Activated naive CD4-positive, alpha-beta T cell treated with anti-CD3 and anti-CD28 coated beads, Interleukin-2, amount 50 U/mL, for 72 hours (primary cell): ENCODE results near the gene HOXD4. TPM values are rescaled to one million over a fixed set of nuclear protein-coding genes. Genes with fewer than 3 reads are reported as not detected.

Source experiments
- ATAC-seq, 2 donors: fragments of 150-1000 bp; cut with Tn5 transposase; 2 replicates each; pipeline ENCODE4 v1.10.0; 2021; ENCODE audit warnings: mild to moderate bottlenecking in 2 of 2, moderate library complexity in 2 of 2
- DNase-seq, 2 donors: peaks; one replicate each; pipeline ENCODE4 v3.0.0; 2021 to 2022; ENCODE audit warnings: low spot score in 2 of 2
- H3K27ac Mint-ChIP-seq, 2 donors: one replicate each; pipeline ENCODE4 v1.8.0; 2022; ENCODE audit warnings: mild to moderate bottlenecking in 2 of 2, mixed read lengths in 2 of 2
- H3K36me3 Mint-ChIP-seq, 2 donors: one replicate each; pipeline ENCODE4 v1.8.0; 2022; ENCODE audit warnings: mixed read lengths in 2 of 2
- H3K9me3 Mint-ChIP-seq, 2 donors: one replicate each; pipeline ENCODE4 v1.8.0; 2022; ENCODE audit warnings: mixed read lengths in 2 of 2
- total RNA-seq, 2 donors: library from RNA; stranded (reverse); gene quantifications; one replicate each; pipeline ENCODE4 v1.2.3, GENCODE V29; 2022

HOXD4 gene
- total RNA-seq, 2 donors from 2014 or later: not detected

DNA sequence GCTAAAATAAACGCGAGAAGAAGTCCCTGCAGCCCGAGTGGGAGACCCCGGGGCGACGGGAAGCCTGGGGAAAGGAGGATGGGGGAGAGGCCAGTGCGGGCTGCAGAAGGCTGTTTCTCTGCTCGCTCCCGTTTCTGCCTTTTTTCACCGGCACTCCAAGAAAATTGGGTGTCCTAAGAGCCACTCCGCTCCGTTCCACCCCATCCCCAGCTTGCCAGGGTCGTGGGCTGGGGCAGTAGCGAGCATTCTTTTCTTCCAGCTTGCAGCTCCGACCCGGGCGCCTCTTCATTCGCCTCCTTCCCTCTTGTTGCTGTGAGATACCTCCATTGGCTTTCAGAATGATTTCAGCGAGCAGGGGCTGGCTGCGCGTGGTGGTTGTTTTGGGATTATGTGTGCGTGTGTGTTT, 6.8 kb downstream of the HOXD4 start:
- ATAC-seq: no peak

DNA sequence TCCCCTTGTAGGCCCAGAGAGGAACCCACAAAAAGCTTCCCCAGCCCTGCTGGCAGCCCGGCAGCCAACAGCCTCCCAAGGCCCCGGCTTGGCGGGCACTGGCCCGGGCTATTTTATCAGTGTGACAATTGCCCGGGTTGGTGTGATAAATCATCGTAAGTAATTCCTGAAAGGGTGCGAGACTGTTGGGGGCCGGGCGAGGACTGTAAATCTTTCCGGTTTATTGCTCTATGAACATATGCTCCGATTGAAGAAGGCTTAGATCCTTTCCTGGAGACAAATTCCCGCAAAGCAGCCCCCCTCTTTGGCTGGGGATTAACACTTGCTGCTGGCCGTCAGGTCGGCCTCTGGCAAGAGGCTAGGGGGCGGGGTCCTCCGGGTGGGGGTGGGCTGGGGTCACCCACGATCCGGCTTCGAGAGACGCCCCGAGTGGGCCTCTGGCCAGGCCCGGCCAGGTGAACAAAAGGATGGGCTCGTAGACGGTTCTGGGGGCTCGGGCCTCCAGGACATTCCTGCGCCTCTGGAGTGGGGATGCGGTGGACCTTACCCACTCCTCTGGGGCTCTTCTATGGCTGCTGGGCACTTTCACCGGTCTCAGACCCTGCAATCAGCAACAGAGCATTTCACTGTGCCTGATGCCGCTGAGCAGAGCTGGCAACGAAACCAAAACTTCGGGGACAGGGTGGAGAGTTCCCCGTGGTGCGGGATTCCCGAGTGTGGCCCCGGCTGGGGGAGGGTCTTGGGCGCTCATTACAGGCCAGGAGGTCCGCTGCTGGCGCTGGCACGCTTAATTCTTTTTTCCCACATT, 7.7 kb downstream of the HOXD4 start:
- peaks cover 2 to 6% of the 10 kb centered on the region in 2 donors for H3K9me3 Mint-ChIP-seq
- no peak for ATAC-seq
- no peak overlapping the region for H3K27ac Mint-ChIP-seq
- peaks cover 16 to 37% of the 10 kb centered on the region in 2 donors for H3K36me3 Mint-ChIP-seq
- DNase-seq: no peak

More for the DNA sequence above, 6.8 kb downstream of the HOXD4 start:
- no peak for DNase-seq
- peaks cover 7 to 28% of the 10 kb centered on the region in 2 donors for H3K36me3 Mint-ChIP-seq
- H3K9me3 Mint-ChIP-seq: no peaks in the 10 kb centered on the region
- no peak overlapping the region for H3K27ac Mint-ChIP-seq

DNA sequence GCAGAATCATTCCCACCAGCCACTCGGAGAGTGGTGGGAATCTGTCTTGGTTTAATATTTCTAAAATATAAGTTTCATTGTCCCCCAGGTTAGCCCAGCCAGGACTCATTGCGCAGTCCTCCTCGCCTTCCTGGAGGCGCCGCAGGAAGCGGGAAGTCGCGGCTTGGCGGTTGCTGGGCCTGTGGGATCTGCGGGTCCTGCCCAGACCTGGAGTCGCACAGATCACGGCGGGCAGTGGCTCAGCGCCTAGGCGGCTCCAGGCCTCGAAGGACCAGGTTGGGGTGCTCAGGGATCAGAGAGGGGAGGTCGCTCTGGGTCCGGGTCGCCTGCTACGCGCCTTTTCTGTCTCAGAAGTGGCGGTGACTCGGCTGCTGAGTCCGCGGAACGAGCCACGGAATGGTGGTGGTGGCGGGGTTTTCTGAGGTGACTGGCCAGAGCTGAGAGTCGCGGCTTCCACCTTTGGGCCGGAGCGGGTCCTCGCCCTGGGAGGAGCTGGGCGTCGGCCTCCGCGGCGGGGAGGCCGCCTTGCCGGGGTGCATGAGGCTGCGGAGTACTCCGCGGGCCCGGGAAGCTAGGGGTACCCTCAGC, 8.4 kb downstream of the HOXD4 start:
- Mint-ChIP-seq H3K9me3 (peaks cover 5 to 8% of the 10 kb centered on the region in 2 donors), H3K36me3 (peaks cover 19 to 42% of the 10 kb centered on the region in 2 donors), H3K27ac (no peak overlapping the region)
- ATAC-seq: no peak
- DNase-seq: no peak

DNA sequence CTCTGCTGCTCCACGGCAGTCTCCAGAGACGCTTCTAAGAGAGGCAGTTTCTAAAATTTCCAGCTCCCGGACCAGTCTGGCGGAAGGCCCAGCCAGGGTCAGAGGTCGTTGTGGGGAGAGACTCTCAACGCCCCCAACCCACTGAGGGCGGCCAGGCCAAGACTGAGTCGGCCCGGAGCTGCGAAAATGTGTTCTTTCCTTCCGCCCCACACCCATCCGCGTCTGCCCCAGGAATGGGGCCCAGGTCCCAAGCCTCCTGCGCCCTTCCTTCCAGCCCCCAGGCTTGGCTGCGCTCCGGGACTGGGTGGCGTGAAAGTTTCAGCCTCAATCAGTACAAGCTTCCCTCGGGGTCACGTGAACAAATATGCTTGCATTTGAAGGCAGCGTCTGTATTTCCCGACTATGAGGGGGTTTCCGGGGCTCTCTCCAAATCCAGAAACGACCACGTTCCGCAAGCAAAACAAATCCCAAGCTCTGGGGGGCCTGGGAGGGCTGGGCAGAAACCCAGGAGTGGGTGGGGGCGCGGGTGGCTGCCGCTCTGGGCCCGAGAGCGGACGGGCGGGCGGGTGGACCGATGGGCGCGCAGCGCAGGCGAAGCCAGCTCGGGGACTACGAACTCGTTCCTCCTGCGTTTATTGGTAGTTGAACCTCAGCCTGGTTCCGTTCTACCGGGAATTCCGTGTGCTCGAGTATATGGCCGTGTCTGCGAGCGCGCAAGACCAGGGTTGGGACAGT, 9.1 kb downstream of the HOXD4 start:
- Mint-ChIP-seq H3K27ac (peak overlapping the region in 1 of 2 donors; percentile 55), H3K9me3 (peaks cover 5 to 8% of the 10 kb centered on the region in 2 donors)
- ATAC-seq: no peak

DNA sequence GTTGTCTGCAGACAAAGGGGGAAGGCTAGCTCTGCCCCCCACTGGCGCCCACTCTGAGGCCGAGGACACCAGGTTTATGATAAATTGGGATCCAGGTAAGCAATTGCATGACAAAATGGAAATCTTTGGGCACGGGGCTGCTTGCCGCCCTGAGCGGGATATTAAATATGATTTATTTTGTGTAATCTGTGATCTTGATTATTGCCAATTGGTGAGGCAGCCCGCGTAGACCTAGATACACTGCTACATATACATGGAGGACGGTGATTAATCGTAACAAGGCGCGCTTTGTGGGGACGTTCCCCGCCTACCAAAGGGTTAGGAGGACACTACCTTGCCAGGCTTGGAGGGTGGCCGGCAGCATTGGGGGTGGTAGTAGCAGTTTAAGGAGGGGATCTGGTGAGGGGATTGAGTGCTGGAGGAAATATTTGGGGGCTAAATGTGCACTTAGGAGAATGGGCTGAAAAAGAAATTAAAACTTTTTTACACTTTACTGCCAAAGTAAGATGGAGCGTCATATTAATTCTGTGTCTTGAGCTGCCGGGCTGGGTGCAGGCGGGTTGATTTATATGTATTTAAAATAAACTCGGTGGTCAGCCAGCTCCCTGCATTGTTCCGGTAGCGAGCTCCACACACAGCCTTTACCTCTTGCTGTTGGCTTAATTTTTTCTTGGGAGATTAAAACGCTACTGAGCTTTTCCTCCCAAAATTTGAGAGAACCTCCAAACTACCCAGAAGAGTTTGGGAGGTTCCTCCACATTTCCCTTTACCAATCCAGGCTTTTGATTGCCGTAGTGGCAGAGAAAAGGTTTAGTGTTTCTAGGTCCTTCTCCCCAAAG, 9.9 kb downstream of the HOXD4 start:
- peaks cover 5 to 8% of the 10 kb centered on the region in 2 donors for H3K9me3 Mint-ChIP-seq
- ATAC-seq: no peak
- peak overlapping the region in 1 of 2 donors; percentile 29 for H3K27ac Mint-ChIP-seq
- no peak for DNase-seq
- peaks cover 19 to 42% of the 10 kb centered on the region in 2 donors for H3K36me3 Mint-ChIP-seq

More for the DNA sequence above, 9.1 kb downstream of the HOXD4 start:
- H3K36me3 Mint-ChIP-seq: peaks cover 19 to 42% of the 10 kb centered on the region in 2 donors
- DNase-seq: no peak

DNA sequence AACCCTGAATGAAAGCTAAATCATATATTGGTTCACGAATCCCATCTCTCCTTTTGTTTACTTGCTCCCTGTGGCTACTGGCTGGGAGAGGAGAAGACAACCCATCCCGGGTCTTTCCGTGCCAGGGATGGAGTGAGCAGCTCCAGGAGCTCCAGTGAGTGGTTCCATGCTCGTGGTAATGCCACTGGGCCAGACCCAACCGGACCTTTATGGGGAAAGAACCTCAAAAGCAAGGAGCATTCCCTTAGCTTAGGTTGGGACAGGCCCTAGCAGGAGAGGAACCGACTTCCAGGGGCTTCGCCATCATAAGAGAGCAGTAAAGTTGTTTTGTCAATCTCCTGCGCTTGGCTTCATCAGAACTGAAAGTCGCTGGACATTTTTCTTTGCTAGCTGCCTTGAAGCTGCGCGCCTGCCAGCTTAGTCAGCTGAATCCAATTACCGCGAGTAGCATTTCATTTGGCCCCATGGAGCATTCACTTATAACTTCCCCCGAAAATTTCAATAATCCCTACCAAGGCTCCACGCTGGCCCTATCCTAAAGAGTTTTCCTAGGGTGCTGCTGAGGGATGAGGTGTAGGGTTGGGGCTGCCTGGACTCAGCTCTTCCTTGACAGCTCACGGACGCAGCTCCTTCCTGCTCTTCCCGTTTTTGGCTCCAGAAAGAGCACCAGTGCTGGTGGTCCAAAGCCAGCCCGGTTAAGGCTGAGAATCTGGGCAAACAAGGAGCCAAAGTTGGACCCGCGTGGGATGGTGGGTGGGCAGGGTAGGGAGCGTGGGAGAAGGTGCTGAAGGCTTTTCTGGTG, 10.7 kb downstream of the HOXD4 start:
- no peak for DNase-seq
- no peak for ATAC-seq

DNA sequence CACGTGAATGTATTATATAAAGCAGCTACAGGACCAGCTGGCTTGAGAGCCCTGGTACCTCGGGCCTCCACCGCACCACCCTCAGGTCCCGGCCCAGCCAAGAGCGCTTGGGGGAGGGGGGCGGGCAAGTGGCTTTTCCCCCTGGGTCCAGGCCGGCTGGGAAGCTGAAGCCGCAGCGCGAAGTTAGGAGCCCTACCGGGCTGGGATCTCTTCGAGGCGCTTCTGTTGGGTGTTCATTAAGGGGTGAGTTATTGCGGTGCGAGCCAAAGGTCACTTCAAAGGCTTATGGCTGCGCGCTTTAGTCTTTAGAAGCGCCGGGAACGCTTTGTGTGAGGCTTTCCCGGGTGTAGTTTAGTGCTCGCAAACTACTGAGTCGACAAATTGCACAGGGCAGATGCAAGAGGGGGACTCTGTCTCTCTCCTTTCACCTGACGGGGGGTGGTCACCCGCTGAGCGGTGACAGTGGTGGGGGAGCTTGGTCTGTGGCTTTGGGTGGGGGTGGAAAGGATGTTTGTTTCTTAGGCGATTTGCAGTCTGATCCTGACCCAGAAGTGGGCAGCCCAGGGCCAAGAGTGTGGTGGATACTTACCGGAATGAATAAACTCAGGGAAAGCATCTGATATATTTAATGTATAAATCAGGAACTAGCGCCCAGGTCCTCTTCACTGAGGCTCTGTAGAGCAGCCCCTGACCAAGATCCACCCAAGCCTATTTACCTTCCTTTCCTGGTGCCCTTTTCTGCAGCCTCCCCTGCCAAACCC, 11.7 kb downstream of the HOXD4 start:
- no peak for DNase-seq
- Mint-ChIP-seq H3K36me3 (peaks cover 25 to 35% of the 10 kb centered on the region in 2 donors), H3K9me3 (peaks cover 5 to 8% of the 10 kb centered on the region in 2 donors), H3K27ac (no peak overlapping the region)
- no peak for ATAC-seq

More for the DNA sequence above, 10.7 kb downstream of the HOXD4 start:
- H3K9me3 Mint-ChIP-seq: peaks cover 5 to 8% of the 10 kb centered on the region in 2 donors
- no peak overlapping the region for H3K27ac Mint-ChIP-seq
- H3K36me3 Mint-ChIP-seq: peaks cover 19 to 42% of the 10 kb centered on the region in 2 donors

DNA sequence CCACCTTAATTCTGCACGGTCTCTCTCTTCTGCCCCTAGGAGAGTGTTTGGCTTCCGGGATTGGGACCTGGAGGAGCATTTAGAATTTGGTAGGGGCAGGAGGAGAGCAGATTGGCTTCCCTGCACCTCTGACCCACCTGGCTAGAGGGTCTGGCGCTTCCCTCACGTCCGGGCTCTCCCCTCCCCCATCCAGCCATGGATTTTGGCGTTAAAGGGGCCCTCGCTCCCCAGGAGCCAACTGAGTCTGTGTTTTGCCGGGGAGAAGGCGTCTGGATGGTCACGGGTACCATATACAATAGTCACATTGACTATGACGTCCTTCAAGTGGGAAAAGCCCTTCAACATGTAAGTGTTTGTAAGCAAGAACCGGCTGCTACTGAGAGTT, 12.3 kb downstream of the HOXD4 start:
- H3K9me3 Mint-ChIP-seq: peaks cover 5 to 8% of the 10 kb centered on the region in 2 donors
- H3K36me3 Mint-ChIP-seq: peaks cover 25 to 30% of the 10 kb centered on the region in 2 donors
- DNase-seq: no peak
- peak overlapping the region in 1 of 2 donors; percentile 88 for H3K27ac Mint-ChIP-seq
- ATAC-seq: no peak

DNA sequence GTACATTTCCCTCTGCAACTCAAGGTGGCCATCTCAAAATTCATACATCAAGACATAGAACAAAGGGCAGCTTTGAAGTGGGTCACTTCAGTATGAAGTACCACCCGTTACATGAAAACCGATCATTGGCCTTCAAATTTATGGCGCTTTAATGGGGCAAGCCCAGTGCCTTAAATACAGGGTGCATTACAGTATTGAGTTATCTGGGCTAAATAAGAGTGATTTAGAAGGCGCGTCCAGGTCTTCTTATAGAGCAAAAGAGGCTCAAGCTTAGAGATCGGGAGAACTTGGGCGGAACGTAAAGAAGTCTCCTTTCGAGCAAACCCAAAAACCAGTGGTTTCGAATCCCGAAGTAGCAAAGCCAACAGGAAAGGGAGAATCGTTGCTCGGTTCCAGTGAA, 12.9 kb downstream of the HOXD4 start:
- peaks cover 25 to 30% of the 10 kb centered on the region in 2 donors for H3K36me3 Mint-ChIP-seq
- peaks cover 5 to 8% of the 10 kb centered on the region in 2 donors for H3K9me3 Mint-ChIP-seq
- DNase-seq (no peak), ATAC-seq (no peak)
- peak overlapping the region in 1 of 2 donors; percentile 88 for H3K27ac Mint-ChIP-seq

DNA sequence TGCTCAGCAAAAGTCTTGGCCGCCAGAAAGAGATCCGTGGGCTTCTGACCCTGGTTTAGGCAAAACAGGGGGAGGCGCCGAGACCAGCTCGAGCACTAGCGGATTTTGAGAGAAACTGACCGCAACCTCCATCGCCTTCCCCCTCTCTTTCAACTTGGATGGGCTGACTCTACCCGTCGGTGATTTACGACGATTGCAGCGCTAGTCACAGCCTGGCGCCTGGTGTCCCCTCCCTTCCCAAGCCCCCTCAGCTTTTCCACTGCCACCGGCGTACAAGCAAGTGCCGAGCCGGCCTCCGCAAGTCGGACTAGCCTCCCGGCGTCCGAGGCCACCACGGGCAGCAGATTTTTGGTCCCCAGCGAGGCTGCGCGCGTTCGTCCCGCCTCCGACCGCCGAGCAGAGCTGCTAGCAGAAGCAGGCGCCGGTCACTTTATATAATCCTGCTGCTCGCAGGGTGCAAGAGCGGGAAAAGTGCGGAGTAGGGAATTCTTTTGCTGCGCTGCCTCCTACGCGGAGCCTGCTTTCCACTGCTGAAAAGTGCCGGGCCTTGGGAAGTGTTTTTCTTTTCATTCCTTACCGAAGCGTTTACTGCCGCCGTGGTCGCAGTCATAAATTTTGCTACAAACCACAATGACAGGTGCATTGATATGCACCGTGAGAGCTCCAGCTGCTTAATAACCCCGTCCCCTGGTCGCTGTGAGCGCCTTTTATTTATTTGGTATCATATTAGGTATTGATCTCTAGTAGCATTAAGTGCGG, 13.4 kb downstream of the HOXD4 start:
- ATAC-seq (no peak), DNase-seq (no peak)
- peaks cover 5 to 8% of the 10 kb centered on the region in 2 donors for H3K9me3 Mint-ChIP-seq
- peak overlapping the region in 1 of 2 donors; percentile 57 for H3K27ac Mint-ChIP-seq
- peaks cover 25 to 30% of the 10 kb centered on the region in 2 donors for H3K36me3 Mint-ChIP-seq

DNA sequence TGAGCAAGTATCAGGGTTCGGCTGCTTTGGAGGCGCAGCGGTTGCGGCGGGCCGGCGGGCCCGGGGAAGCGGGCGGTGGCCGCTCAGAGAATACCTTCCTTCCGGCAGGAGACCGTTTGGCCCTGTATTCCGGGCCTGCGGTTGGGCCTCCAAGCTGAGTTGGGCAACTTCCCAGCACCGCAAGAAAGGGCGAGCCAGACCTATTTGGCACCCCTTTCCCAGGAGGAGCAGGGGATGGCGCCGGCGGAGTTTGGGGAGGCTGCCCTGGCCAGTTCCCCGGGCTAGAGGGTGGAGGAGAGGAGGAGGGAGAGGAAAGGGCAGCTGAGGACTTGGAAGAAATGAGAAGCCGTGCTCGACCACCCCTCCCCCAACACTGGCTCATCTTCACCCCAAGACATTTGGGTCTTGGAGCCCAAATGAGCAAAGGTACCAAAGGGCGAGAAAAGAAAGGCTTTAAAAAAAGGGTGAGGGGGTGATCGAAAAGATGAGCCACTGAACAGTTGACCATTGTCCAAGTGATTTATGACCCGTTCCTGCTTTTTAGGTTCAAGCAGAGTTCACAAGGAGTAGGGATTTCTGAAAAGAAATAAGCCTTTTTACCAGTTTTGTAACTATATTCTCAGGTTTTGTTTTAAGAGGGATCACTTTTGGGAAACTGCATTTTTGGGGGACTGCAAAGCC, 14.2 kb downstream of the HOXD4 start:
- peak overlapping the region in 1 of 2 donors; percentile 57 for H3K27ac Mint-ChIP-seq
- H3K9me3 Mint-ChIP-seq: peaks cover 5 to 8% of the 10 kb centered on the region in 2 donors
- ATAC-seq (no peak), DNase-seq (no peak)
- H3K36me3 Mint-ChIP-seq: peaks cover 25 to 30% of the 10 kb centered on the region in 2 donors

DNA sequence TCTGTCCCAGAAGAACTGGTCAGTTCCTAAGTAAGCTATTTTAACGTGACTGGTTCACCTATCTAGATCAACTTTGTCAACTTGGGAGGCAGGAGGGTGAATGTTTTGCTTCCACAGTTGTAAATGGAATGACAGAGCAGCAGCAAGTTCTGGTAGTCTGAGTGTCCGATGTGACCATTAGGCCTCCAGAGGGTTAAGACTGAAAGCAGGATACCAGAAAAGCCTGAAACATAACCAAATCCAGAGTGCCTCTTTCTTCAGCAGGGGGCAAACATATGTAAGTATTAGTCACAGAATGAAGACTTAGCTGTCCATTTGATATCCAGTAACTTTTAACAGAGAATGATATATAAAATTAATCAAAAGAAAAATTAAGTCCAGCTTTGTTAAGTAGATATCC, 14.9 kb downstream of the HOXD4 start:
- peaks cover 5 to 8% of the 10 kb centered on the region in 2 donors for H3K9me3 Mint-ChIP-seq
- H3K36me3 Mint-ChIP-seq: peaks cover 20 to 25% of the 10 kb centered on the region in 2 donors
- DNase-seq (no peak), ATAC-seq (no peak)
- no peak overlapping the region for H3K27ac Mint-ChIP-seq

DNA sequence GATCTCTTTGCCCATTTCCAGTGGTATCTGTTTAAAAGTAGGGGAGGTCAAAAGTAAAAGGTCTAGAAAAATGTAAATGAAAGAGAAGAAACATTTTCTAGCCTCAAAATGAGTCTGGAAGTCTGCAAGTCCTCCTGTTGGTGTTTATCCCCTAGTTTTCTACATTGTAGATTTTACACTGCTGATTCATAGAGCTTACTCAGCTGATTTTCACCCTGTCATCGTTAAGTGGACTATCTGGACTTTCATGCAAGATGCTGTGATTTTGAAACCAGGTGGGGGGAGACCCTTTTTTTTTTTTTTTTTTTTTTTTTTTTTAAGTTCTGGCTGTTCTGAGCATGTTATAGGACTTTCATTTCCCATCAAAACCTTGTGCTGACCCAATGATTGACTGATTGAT, 16.0 kb downstream of the HOXD4 start:
- Mint-ChIP-seq H3K9me3 (peaks cover 5 to 8% of the 10 kb centered on the region in 2 donors), H3K27ac (no peak overlapping the region), H3K36me3 (peaks cover 16 to 19% of the 10 kb centered on the region in 2 donors)
- ATAC-seq (no peak), DNase-seq (no peak)

DNA sequence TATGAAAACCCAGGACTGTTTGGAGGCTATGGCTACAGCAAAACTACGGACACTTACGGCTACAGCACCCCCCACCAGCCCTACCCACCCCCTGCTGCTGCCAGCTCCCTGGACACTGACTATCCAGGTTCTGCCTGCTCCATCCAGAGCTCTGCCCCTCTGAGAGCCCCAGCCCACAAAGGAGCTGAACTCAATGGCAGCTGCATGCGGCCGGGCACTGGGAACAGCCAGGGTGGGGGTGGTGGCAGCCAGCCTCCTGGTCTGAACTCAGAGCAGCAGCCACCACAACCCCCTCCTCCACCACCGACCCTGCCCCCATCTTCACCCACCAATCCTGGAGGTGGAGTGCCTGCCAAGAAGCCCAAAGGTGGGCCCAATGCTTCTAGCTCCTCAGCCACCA, 17.8 kb downstream of the HOXD4 start:
- Mint-ChIP-seq H3K9me3 (peaks cover 1 to 2% of the 10 kb centered on the region in 2 donors), H3K27ac (no peak overlapping the region), H3K36me3 (peaks cover 3 to 8% of the 10 kb centered on the region in 2 donors)
- no peak for ATAC-seq
- DNase-seq: no peak
